CMK (cell line): Measurements from ENCODE around the gene OR1I1.

Source experiments
- DNase-seq: peaks from one replicate; pipeline ENCODE4 v3.0.0-alpha.2; 2010; ENCODE audit warnings: low read depth

The OR1I1 gene

GRCh38 chr19:15098460-15098859, 16.4 kb downstream of the OR1I1 start:
- DNase-seq: no peak

GRCh38 chr19:15099017-15099582, 17.1 kb downstream of the OR1I1 start:
- DNase-seq: no peak

GRCh38 chr19:15101479-15102082, 19.6 kb downstream of the OR1I1 start:
- peak; percentile 61 for DNase-seq

- DNase-seq: no peak
Measured at GRCh38 chr19:15104003-15104402, 22.0 kb downstream of the OR1I1 start.

GRCh38 chr19:15104411-15104810, 22.4 kb downstream of the OR1I1 start:
- no peak for DNase-seq

- DNase-seq: no peak
Measured at GRCh38 chr19:15105044-15105443, 23.0 kb downstream of the OR1I1 start.

GRCh38 chr19:15107061-15108010, 25.3 kb downstream of the OR1I1 start, which contains the start of gene SYDE1:
Gene SYDE1, plus strand, starts transcription at chr19:15107401. Its CDS starts 33 bp downstream, at chr19:15107434.
- no peak for DNase-seq

GRCh38 chr19:15108145-15108844, 26.3 kb downstream of the OR1I1 start:
- DNase-seq: no peak

- DNase-seq: no peak
Measured at GRCh38 chr19:15108845-15109767, 27.1 kb downstream of the OR1I1 start.

GRCh38 chr19:15109768-15110417, 27.9 kb downstream of the OR1I1 start:
- no peak for DNase-seq

GRCh38 chr19:15110418-15110815, 28.4 kb downstream of the OR1I1 start:
- DNase-seq: no peak

- no peak for DNase-seq
Measured at GRCh38 chr19:15111758-15112157, 29.7 kb downstream of the OR1I1 start.

- no peak for DNase-seq
Measured at GRCh38 chr19:15112385-15112784, 30.4 kb downstream of the OR1I1 start.

GRCh38 chr19:15113245-15114152, 31.5 kb downstream of the OR1I1 start:
- no peak for DNase-seq

GRCh38 chr19:15114153-15114540, 32.1 kb downstream of the OR1I1 start:
- DNase-seq: no peak

- no peak for DNase-seq
Measured at GRCh38 chr19:15115080-15115479, 33.1 kb downstream of the OR1I1 start.

- DNase-seq: no peak
Measured at GRCh38 chr19:15115762-15116615, 34.0 kb downstream of the OR1I1 start.

- no peak for DNase-seq
Measured at GRCh38 chr19:15116856-15117255, 34.8 kb downstream of the OR1I1 start.

- no peak for DNase-seq
Measured at GRCh38 chr19:15118248-15118647, 36.2 kb downstream of the OR1I1 start.
